KOPT-K1 (cell line): ENCODE results near the gene ZSCAN21.

Experiments
- H3K27ac ChIP-seq: fragments of 200-600 bp; sonication (generic); 2 replicates; pipeline ENCODE4 v1.5.1; 2016; ENCODE audit warnings: antibody characterized with exemption, mild to moderate bottlenecking, low read depth, low read length; ENCODE audit not compliant: poor library complexity, severe bottlenecking
- H3K36me3 ChIP-seq: fragments of 200-600 bp; sonication (generic); 2 replicates; pipeline ENCODE4 v1.5.1; 2017; ENCODE audit warnings: antibody characterized with exemption, mild to moderate bottlenecking, low read length, moderate library complexity; ENCODE audit not compliant: insufficient read depth
- H3K9me3 ChIP-seq: fragments of 200-600 bp; sonication (generic); 2 replicates; pipeline ENCODE4 v1.5.1; 2017; ENCODE audit warnings: antibody characterized with exemption, low read length, mild to moderate bottlenecking; ENCODE audit not compliant: insufficient read depth, poor library complexity, severe bottlenecking

ZSCAN21 gene

DNA sequence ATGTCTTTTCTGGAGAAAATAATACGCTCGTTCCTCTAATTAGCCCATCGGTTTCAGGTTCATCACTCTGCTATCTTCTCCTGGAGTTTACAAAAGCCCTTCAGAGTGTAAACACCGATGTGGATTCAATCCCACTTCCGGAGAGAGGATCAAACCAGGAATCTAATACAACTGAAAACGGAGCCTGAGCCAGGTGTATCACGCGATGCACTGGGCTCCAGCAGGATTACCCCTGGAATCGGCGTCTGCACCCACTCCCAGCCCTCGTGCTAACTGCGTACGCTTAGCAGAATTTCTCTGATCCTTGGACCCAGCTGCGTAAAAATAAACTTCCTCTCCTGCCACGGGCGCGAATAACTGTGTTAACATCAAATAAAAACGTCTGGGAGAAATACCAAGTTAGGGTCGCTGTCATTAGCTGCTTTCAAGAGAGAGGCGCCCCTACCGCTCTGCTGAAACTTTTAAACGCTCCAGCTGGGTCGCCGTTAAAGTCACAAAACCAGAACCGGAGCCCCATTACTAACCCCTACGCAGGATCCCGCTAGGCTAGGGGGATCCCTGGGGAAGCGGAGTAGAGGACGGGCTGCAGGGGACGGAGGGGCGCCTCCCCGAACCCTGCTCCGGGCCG lies 31.4 kb downstream of the ZSCAN21 start:
- H3K36me3 ChIP-seq, result peaks cover 39% of the 10 kb centered on the region
- H3K9me3 ChIP-seq, result no peaks in the 10 kb centered on the region
- peak overlapping the region; percentile 71 for H3K27ac ChIP-seq

DNA sequence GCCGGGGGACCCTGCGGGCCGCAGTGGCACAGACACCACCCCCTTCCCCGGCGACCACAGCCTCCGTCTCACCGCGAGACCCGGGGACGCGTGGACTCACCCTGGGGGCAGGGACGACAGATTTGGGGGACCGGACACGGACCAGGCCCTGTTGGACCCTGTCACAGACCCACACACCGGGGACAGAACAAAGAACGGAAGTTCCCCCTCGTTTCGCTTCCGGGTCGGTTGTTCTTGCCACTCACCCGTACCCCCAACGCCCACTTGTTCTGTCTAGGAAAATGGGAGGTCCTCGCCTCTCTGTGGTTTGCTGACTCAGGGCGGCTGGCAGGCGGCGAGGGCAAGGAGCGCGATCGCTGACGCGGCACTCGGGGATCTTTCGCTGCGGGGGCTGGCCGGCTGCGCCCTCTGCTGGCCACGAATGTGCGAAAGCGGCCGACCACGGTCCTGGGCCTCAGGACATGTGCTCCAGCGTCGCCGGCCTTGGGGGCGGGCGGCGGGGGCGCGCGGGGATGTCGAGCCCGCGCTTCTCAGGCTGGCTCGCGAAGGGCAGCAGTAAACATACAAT lies 32.0 kb downstream of the ZSCAN21 start, which contains the start of gene ZNF3:
Gene ZNF3 (minus strand): TSS at position 189 of the 568 bp plus-strand sequence. CDS start 4,366 bp downstream, outside the sequence.
- Histone ChIP-seq H3K36me3 (peaks cover 33% of the 10 kb centered on the region), H3K27ac (peak within 1 kb of the TSS; percentile 71), H3K9me3 (no peaks in the 10 kb centered on the region)

DNA sequence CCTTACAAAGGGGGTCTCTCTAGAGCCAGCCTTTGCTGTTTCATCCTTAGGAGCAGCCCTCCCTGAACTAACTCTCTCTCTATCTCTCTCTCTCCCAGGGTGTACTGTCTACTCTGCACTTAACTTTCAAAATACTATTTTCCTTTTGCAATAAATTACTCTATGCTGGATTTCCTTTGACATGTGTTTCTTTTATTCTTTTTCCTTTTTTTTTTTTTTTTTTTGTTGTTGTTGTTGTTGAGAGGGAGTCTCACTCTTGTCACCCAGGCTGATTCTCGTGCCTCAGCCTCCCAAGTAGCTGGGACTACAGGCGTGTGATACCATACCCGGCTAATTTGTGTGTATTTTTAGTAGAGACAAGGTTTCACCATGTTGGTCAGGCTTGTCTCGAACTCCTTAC lies 33.4 kb downstream of the ZSCAN21 start:
- Histone ChIP-seq H3K36me3 (peaks cover 19% of the 10 kb centered on the region), H3K9me3 (no peaks in the 10 kb centered on the region), H3K27ac (no peak overlapping the region)

DNA sequence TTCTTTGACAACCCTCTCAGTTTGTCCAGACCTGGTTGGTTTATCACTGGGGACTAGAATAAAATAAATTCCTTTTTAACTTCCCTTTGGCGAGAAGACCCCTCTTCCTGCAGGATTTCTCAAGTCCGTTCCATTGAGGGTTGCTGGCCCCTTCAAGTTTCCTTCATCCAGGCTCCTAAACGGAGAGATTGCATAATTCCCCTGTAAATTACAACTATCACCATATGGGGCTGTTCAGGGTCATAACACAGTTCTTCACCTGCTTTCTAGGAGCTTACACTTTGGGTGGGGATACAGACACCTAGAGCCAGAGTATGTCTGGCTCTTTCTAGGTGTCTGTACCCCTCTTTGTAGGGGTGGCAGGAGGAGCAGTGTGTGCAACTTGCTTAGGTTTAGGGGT lies 35.9 kb downstream of the ZSCAN21 start:
- Histone ChIP-seq H3K9me3 (no peaks in the 10 kb centered on the region), H3K27ac (no peak overlapping the region), H3K36me3 (peaks cover 3% of the 10 kb centered on the region)

DNA sequence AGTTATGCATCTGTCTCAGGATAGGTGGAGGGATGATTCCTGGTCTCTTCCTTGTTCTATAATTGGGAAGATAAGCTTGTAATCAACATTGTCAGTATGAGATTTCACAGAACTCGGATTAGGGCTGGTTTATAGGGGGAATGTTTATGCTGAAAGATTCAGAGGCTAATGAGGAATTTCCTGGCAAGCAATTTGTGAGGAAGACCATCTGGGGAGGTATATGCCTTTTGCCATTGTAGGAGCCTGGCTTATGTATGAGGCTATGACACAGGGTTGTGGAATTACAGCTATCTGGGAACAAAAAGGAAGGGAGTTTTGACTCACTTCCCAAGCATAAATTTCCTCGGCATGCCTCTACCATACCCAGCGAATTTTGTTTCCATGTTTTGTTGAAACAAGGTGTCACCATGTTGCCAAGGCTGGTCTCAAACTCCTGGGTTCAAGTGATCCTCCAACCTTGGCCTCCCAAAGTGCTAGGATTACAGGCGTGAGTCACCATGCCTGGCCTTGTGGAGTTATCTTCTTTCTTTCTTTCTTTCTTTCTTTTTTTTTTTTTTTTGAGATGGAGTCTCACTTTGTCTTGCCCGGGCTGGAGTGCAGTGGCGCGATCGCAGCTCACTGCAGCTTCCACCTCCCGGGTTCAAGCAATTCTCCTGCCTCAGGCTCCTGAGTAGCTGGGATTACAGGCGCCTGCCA lies 37.6 kb downstream of the ZSCAN21 start:
- peaks cover 19% of the 10 kb centered on the region for H3K36me3 ChIP-seq
- no peaks in the 10 kb centered on the region for H3K9me3 ChIP-seq
- no peak overlapping the region for H3K27ac ChIP-seq

DNA sequence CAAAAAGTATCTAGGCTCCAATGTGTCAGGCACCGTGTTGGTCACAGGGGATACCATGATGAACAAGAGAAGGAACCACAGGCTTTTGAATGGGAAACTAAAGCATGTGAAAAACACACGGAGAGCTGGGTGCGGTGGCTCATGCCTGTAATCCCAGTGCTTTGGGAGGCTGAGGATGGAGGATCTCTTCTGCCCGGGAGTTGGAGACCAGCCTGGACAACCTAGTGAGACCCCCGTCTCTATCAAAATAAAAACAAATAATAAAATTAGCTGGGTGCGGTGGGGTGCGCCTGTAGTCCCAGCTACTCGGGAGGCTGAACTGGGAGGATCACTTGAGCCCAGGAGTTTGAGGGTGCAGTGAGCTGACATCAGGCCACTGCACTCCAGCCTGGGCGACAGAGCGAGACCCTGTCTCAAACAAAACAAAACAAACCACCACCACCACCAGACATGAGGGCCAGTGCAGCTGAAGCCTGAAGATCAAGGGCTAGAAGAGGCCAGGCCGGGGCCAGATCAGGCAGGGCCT lies 38.6 kb downstream of the ZSCAN21 start:
- H3K27ac ChIP-seq, result peak overlapping the region; percentile 80
- peaks cover 29% of the 10 kb centered on the region for H3K36me3 ChIP-seq
- no peaks in the 10 kb centered on the region for H3K9me3 ChIP-seq

DNA sequence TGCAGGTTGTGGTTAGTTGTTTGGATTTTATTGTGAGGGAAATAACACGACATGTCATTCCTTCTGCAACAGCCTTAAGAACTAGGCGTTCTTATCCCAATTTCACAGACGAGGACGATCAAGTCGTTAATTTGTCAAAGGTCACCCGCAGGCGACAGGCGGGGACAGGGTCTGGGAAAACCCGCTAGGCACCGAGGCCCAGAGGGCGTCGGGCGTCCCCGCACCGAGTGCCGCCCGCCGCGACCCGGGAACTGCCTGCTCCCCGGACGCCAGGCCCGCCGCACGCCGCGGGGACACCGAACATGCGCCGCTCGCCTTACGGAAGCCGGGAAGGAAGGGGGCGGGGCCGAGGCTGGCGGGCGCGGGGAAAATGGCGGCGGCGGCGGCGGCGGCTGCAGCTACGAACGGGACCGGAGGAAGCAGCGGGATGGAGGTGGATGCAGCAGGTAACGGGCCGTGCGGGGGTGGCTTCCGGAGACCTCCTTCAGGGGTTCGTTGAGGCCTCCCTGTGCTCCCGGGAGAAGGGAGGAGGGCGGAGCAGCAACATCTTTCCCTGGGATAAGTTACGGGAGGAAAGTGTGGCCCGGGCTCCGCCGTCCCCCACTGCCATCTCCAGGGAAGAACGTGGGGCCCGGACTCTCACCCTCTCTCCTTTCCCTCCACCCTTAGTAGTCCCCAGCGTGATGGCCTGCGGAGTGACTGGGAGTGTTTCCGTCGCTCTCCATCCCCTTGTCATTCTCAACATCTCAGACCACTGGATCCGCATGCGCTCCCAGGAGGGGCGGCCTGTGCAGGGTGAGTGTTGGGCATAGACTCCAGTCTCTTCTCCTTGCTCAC lies 39.3 kb downstream of the ZSCAN21 start, which contains the start of gene COPS6:
Gene COPS6 (plus strand): TSS at position 349 of the 837 bp plus-strand sequence. CDS start 22 bp downstream, at position 371.
- Histone ChIP-seq H3K9me3 (no peaks in the 10 kb centered on the region), H3K36me3 (peaks cover 36% of the 10 kb centered on the region), H3K27ac (peak within 1 kb of the TSS; percentile 80)

DNA sequence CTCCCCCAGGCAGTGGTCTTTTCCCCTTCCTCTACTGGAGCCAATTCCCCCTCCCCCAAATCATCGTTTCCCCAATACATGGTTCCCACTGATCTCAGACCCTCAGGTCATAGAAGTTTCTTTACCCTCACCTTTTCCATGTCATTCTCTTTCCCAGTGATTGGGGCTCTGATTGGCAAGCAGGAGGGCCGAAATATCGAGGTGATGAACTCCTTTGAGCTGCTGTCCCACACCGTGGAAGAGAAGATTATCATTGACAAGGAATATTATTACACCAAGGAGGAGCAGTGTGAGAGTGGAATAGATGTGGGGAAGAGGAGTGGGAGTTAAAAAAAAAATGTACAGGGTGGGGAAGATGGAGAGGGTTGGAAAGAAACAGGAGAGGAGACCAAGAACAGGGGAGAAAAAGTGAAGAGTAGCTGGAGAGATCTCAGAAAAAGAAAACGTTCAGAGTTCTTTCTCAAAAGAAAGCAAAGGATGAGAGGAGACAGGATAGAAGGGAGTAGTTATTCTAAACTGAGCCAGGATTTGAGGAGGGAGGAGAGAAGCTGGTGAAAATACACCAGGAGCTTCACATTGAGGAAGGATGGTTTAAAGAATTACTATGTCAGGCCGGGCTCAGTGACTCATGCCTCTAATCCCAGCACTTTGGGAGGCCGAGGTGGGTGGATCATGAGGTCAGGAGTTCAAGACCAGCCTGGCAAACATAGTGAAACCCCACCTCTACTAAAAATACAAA lies 40.1 kb downstream of the ZSCAN21 start:
- H3K27ac ChIP-seq, result peak overlapping the region; percentile 80
- no peaks in the 10 kb centered on the region for H3K9me3 ChIP-seq
- H3K36me3 ChIP-seq, result peaks cover 44% of the 10 kb centered on the region

DNA sequence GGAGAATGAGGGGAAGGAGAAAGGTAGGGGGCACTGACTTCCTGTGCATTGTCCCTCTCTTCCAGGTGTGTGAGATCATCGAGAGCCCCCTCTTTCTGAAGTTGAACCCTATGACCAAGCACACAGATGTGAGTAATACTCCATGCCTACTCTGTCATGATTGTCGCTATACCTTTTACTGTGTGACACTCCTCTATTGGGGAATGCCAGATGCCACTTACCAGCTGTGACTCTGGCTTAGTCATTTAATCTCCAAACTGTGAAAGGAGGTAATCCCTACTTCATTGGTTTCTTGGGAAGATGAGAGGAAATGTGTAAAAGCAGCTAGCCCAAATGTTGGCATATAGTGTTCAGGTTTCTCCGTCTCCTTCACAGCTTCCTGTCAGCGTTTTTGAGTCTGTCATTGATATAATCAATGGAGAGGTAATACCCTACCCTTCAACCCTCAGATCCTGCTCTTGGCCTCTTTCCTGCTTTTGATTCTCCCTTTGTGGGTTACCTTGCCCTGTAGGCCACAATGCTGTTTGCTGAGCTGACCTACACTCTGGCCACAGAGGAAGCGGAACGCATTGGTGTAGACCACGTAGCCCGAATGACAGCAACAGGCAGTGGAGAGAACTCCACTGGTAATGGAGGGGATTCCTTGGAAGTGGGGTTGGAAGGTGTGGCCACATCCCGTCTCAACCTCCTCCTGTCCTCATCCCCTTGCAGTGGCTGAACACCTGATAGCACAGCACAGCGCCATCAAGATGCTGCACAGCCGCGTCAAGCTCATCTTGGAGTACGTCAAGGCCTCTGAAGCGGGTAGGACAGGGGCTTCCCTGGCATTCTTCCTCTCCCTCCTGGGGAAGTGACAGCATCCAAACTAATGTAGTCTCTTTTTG lies 41.2 kb downstream of the ZSCAN21 start:
- H3K36me3 ChIP-seq, result peaks cover 55% of the 10 kb centered on the region
- no peaks in the 10 kb centered on the region for H3K9me3 ChIP-seq
- H3K27ac ChIP-seq, result no peak overlapping the region

DNA sequence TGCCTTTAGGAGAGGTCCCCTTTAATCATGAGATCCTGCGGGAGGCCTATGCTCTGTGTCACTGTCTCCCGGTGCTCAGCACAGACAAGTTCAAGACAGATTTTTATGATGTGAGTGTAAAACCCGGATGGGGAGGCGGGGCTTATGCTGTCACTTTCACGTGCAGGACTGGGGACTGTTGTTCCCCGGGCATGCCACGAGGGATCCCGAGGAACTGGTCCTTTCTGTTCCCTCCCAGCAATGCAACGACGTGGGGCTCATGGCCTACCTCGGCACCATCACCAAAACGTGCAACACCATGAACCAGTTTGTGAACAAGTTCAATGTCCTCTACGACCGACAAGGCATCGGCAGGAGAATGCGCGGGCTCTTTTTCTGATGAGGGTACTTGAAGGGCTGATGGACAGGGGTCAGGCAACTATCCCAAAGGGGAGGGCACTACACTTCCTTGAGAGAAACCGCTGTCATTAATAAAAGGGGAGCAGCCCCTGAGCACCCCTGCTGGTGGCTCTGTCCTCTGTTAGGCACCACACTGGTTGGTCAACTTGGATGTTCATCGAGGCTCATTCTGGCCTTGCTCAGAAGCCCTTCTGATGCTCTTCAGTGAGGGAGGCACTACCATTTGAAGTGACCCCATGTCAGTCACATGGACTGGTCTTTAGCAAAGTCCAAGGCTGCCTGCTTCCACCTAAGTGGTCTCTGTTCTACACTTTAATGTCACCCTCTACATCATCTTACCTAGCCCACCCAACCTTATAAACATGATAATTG lies 42.0 kb downstream of the ZSCAN21 start:
- no peaks in the 10 kb centered on the region for H3K9me3 ChIP-seq
- H3K27ac ChIP-seq, result no peak overlapping the region
- H3K36me3 ChIP-seq, result peaks cover 63% of the 10 kb centered on the region

DNA sequence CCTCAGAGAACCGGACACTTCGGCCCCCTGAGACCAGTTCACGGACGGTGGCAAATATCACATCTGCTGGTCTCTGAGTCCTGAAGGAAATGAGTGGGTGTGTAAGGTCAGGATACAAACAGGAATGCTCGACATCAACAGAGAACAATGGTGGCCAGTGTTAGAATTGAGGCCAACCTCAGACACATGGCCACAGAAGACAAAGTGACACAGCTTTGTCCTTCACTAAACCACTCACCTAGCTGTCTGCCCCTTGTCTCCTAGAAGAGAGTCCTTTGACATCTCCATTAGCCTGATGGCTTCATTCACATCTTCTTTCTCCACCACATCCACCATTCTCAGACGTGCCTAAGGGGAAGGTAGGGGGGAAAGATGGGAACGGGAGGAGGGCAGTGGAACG lies 43.5 kb downstream of the ZSCAN21 start:
- no peaks in the 10 kb centered on the region for H3K9me3 ChIP-seq
- peaks cover 78% of the 10 kb centered on the region for H3K36me3 ChIP-seq
- no peak overlapping the region for H3K27ac ChIP-seq

DNA sequence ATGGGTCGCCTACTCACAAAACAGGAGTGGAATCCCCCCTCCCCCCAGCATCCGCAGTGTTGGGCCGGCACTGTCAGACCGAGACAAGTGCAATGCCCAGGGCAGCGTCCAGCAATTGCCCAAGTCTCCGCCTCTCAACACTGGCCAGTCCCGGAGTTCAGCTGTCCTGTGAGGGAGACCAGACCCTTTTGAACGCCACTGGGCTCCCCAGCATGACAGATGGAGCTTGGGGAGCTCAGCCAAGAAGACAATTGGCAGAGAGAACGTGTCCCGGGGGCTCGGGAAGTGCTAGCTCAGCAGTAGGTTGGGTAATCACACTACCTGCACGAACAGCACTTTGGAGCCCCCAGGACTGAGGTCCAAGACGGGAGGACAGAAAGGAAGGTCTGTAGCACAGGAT lies 43.9 kb downstream of the ZSCAN21 start:
- no peak overlapping the region for H3K27ac ChIP-seq
- H3K36me3 ChIP-seq, result peaks cover 82% of the 10 kb centered on the region
- H3K9me3 ChIP-seq, result no peaks in the 10 kb centered on the region

DNA sequence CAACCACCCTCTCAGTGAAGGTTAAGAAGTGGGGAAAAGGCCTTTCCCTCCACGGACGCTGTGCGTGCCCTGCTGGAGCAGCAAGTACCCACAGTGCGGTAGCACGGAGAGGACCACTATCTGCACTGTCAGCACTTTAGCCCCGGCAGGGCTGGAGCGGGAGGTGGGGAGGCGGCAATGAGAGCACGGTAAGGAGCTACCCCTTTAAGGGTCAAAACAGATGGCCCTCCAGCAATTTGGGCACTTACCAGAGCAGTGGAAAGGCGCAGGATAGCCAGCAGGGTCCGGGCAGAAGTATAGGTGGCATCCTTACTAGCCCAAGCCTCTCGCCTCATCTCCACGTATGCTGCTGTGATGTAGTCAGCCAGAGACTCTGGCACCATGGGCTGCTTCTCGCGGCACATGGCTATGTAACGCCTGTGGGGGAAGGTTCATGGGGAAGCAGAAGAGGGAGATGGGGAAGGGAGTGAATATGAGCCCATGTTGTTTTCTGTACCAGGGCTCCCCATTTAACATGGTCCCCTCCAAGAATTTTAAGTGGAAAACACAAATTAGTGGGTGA lies 44.4 kb downstream of the ZSCAN21 start:
- Histone ChIP-seq H3K36me3 (peaks cover 87% of the 10 kb centered on the region), H3K27ac (no peak overlapping the region)

More for the DNA sequence above, 44.4 kb downstream of the ZSCAN21 start:
- no peaks in the 10 kb centered on the region for H3K9me3 ChIP-seq
